ENCODE data around the gene TXNDC11.

GRCh38 chr16:11727796-11728543, 14.7 kb downstream of the TXNDC11 start:
- TF ChIP-seq, protein P1, sequence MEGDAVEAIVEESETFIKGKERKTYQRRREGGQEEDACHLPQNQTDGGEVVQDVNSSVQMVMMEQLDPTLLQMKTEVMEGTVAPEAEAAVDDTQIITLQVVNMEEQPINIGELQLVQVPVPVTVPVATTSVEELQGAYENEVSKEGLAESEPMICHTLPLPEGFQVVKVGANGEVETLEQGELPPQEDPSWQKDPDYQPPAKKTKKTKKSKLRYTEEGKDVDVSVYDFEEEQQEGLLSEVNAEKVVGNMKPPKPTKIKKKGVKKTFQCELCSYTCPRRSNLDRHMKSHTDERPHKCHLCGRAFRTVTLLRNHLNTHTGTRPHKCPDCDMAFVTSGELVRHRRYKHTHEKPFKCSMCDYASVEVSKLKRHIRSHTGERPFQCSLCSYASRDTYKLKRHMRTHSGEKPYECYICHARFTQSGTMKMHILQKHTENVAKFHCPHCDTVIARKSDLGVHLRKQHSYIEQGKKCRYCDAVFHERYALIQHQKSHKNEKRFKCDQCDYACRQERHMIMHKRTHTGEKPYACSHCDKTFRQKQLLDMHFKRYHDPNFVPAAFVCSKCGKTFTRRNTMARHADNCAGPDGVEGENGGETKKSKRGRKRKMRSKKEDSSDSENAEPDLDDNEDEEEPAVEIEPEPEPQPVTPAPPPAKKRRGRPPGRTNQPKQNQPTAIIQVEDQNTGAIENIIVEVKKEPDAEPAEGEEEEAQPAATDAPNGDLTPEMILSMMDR (optimal IDR thresholded peaks at IDR 0.05 in 1 of 3, IDR thresholded peaks at IDR 0.05 in 1 of 3, conservative IDR thresholded peaks at IDR 0.05 in 1 of 3; ENCODE audit: extremely low read depth in 1 of 3, insufficient read depth in 2 of 3, low read length in 3 of 3), result no peak
- no peak for TF ChIP-seq EZH2 (IDR thresholded peaks at IDR 0.05; ENCODE audit: low read length)
